ENCODE measurements around the gene BBLN.

GRCh38 chr9:128180447-128180846, 20.4 kb downstream of the BBLN start:
- TF ChIP-seq EZH2phosphoT487 (IDR thresholded peaks at IDR 0.05; ENCODE audit: borderline replicate concordance, low read length) (no peak), CTCF (IDR thresholded peaks at IDR 0.05; ENCODE audit: low read depth, low read length, poor library complexity, severe bottlenecking) (no peak)

Measured in DOHH2 (cell line).